GM12874 (cell line): ENCODE measurements around the gene AATK.

Experiments
- TF ChIP-seq, protein P1 (sequence below): IDR thresholded peaks from 2 replicates; pipeline ENCODE4 v1.5.1; 2011; ENCODE audit warnings: low read depth, mild to moderate bottlenecking, control low read depth, low read length, moderate library complexity; ENCODE audit not compliant: insufficient read depth

AATK gene

DNA sequence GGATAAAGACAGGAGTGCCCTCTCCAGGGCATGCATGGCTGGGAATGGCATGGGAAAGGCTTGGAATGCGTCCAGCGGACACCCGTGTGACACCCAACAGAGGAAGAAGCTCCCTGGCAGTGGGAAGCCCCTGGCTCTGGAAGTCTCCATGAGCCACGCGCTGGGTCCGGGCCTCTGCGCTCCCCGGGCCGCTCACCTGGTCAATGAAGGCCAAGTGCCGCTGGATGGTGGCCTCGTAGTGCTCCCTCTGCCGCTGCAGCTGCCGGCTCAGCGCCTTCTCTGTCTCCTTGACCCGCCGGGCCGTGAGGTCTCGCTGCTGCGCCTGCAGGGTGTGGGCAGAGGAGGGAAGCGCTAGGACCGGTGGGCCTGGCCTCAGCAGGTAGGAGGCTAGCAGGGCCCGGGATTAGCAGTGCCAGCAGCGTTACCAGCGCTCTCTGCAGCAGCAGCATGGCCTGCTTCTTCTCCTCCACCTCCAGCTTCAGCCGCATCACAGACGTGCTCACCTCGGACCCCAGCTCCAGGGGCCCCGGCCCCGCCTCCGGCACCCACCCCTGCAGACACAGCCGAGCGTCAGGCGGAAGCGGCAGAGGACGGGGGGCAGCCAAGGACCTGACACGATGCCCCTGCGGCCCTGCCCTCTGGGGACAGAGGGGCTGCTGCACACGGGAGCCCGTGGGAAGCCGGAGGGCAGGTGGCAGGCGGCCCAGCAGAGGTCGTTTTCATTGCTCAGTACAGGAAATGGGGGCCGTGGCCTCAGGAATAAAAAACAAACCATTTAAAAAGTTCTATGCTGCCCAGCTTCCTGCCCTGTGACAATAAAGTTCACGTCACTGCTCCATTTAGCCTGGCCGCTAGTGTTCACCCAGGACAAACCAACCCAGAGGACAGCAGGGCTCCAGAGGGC lies 30.7 kb upstream of the AATK start:
- TF ChIP-seq, protein P1, sequence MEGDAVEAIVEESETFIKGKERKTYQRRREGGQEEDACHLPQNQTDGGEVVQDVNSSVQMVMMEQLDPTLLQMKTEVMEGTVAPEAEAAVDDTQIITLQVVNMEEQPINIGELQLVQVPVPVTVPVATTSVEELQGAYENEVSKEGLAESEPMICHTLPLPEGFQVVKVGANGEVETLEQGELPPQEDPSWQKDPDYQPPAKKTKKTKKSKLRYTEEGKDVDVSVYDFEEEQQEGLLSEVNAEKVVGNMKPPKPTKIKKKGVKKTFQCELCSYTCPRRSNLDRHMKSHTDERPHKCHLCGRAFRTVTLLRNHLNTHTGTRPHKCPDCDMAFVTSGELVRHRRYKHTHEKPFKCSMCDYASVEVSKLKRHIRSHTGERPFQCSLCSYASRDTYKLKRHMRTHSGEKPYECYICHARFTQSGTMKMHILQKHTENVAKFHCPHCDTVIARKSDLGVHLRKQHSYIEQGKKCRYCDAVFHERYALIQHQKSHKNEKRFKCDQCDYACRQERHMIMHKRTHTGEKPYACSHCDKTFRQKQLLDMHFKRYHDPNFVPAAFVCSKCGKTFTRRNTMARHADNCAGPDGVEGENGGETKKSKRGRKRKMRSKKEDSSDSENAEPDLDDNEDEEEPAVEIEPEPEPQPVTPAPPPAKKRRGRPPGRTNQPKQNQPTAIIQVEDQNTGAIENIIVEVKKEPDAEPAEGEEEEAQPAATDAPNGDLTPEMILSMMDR: no peak

DNA sequence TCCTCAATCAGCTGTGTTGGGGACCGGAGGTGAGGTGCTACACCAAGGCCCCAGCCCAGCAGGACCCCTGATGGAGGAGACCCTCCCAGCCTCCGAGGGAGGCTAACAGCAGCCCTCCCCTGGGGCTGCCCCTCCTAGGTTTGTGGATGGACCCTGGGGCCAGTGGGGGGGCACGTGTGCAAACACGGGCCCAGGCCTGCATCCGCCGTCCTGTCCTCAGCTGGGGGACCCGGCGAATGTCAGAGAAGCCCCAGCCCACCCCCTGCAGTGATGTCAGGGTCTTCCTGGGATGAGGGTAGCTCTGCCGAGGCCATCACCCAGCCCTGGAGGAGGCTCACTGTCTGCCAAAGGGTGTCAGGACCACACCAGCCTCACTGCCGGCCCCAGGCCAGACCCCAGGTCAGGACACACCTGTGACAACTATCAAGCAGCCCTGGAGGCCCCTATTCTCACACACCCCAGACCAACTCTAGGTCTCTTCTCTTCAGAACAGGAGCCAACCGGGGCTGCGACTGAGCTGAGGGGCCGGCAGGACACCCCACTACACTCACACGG lies 30.0 kb upstream of the AATK start:
- TF ChIP-seq, protein P1: no peak

DNA sequence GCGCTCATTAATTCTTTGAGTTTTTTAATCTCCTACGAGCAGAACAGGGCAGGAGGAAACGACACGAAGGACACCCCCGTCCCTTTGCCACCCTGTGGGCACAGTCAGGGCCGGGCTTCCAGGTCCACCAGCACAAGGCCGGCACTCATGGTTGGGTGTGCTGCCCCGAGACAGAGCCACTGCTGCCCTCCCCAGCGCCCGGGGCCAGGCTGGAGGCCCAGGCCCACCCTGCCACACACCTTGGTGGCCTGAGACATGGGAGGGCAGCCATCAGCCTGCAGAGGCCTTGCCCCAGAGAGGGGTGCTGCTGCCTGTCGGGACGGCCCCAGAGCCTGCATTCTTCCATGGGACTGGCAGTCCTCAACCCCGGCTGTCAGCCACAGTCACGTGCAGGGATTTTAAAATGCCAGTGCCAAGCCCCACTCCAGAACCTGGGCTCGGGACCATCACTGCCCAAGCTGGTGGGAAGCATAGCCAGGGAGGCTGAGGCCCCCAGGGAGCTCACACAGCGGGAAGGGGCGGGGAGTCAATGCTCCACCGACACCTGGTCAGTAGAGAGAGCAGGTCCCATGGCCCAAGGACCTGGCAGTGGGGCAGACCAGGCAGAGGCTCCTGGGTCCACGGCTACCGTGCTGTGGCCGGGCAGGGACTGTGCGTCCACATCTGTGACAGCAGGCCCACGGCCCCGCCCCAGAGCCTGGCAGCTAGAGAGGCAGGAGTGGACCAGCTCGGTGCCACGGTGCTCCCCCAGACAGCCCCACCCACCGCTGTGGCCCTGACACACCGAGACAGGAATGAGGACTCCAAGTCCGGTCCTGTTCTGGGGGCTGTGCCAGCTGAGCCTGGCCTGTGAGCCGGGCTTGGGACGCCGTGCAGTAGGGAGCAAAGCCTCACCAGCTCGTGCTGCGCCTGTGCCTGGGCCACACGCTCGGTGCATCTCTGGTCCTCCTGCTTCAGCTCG lies 29.2 kb upstream of the AATK start:
- TF ChIP-seq, protein P1: no peak

DNA sequence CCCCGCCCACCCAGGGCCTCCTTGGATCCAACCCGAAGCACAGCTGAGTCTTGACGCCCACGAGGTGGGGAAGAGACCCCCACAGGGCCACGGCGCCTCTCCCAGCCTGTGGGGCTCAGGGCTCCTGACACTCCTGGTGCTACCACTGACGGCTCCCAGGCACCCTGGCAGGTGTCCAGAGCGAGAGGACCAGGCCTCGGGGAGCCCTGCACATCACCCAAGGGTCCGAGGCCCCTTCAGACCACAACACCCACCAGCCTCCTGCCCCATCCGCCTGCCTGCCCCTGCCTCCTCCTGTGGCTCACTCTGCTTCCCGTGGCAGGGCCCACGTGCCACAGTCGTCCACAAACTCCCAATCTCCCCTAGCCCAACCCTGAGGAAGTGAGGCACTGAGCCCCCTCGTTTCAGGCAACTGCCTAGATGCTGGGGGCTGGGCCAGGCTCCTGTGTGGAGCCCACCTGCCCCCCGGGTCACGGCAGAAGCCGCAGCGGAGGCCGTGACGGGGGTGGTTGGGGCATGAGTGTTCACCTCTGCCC lies 28.3 kb upstream of the AATK start:
- TF ChIP-seq, protein P1: no peak

DNA sequence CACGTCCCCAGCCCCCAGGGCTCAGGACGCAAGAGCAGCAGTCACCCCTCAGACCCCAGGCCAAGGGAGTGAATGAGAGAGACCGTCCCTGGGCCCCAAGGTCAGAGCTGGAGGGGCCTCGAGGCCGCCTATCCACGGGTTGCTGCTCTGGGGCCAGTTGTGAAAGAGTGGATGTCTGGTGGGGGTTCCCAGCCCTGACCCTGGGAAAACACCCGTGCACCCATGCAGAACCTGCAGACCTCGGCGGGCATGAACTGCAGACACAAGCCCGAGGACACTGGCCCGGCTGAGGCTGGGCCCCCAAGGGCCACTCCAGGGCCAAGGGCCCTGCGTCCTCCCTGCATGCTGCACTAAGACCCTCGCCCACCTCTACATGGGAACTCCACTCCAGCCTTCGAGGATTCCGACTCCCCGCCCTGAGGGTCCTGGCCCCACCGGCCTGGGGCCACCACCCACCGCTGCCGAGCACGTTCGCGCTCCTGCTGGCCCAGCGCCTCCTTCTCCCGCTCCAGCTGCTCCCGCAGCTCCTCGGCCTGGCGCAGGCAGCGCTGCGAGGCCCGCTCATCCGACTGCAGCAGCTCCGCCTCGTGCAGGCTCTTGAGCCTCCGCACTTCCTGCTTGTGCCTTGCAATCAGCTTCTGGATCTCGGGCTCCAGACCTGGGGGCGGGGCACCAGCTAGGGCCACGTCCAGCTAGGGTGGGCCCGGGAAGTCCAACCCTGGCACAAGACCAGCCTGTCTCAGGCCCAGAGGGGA lies 27.6 kb upstream of the AATK start:
- TF ChIP-seq, protein P1: no peak

DNA sequence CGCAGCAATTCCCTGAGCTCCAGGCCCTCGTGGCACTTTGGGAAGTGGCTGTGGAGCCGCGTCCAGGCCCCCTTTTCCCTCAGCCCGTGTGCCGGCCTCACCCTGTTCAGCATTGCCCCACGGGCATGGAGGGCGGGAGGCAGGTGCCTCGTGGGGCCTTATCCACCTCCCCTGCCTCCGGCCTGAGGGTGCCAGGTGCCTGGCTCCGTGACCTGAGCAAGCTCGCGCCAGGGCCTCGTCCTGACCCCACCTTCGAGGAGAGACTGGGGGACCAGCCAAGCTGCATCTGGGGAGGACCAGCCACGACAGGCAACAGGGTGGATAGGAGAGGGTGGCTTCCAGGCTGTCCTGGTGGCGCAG lies 27.0 kb upstream of the AATK start:
- TF ChIP-seq, protein P1: no peak
